GM18870 (cell line): ENCODE data around the gene IL1RAPL1.
A peak's percentile ranks its signal among the peaks of the same experiment; 100 is the strongest.
"Not testable (repeated sequence)": the region's sequence is repeated elsewhere in the genome, so short reads cannot be mapped to it uniquely, and the experiment has no call there.

Experiments
- ATAC-seq: cut with Tn5 transposase; IDR thresholded peaks from one replicate; pipeline ENCODE4 v1.9.1; 2021; ENCODE audit warnings: moderate library complexity; ENCODE audit not compliant: unreplicated experiment

IL1RAPL1 gene

DNA sequence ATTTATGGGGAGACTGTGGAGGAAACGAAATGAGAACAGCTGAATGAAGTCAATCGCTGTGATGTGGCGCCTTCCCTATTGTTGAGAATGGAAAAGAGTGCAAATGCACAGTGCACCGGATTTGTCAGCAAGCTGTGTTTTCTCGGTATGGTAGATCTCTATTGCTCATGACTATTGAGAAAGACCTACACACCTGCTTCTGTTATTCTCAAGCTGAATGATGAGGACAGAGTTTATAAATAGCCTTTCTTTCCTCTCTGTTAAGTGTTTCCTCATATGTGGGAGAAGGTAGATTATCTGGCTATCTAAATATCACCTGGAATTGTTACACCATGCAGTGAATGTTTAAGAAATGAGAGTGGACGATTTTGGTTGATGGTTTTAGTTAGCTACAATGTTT, 650.7 kb downstream of the IL1RAPL1 start:
- no peak for ATAC-seq

DNA sequence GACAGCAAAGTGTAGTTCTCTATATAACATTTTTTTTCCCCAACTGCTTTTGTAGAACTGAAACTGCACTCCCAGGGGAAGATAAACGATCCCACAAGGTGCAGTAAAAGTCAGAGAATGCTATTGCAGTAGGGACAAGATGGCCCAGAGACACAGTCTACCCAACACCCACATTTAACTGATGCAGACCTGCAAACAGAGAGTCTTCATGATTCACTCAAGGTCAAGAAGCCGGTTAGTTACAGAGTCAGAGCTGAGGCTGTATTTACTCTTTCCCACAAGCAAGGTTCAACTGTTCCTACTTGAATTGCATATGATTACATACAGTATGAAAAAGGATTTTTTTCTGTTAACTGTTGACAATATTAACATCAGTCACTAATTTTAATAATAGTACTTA, 654.6 kb downstream of the IL1RAPL1 start:
- ATAC-seq = no peak

DNA sequence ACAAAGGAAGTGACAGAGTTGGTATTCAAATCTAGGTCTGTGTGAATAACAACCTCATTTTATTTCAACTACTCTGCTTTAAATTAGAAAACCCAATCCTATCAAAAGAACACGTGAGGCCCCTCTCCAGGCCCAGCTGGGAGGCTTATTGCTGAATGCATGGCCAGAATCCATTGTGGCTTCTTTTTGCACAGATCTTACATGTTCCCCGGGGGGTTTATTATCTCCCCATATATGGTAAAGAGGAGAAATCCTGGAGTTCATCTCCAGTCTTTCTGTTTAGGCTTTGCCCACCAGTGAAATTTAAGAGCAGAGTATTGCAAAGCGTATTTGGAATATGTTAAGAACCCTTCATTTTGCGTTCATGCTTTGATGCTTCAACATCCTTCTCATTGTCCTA, 655.6 kb downstream of the IL1RAPL1 start:
- ATAC-seq = no peak

DNA sequence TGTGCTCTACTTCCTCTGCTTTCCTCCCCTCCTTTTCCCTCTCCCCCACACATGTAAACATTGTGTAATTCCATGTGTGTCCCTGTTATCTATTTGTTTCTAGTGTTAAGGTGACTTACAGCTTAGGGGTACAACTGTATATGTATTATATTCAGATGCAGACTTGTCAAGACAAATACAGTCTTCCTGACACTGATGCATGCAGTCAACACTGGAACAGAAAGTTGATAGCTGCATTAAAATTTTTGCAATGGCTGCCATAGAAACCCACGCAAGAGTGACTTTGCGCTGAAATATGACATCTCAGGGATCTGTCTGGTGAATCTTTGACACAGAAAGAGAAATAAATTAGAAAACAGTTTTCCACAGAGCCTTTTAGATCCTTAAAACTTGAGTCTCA, 656.7 kb downstream of the IL1RAPL1 start:
- no peak for ATAC-seq

DNA sequence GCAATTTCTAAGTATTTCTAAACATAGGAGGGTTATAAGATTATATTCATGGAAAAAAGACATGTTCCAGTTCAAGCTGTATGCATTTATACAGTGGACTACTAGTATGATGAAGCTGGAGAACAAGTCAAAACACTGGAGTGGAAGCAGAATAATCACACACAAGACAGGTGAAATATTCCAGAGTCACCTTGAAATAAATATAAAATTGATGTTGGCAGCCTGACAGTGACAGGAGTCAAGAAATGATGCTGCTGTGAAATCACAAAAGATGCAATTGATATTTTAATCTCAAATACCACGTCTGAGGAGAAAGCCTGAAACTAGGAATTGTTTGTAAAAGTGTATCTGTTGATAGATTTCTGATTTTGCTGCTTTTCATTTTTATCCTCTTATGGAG, 667.3 kb downstream of the IL1RAPL1 start:
- ATAC-seq = no peak

DNA sequence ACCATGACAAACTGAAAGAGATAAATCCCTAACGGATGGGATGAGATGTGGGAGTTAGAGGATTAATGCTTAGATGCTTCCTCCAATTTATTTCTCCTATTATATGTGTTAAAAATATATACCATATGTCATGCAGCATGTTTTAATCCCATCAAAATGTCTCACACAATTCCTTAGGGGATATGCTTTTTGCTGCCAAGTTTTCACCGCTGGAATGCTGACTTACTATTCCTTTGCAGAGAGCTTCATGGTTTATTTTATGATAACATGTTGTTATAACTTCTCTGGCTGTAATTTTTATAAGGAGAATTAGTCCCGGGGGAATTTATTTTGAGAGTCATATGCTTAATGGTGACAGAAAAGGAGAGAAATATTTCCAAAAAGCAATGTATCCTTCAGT, 670.3 kb downstream of the IL1RAPL1 start:
- no peak for ATAC-seq

DNA sequence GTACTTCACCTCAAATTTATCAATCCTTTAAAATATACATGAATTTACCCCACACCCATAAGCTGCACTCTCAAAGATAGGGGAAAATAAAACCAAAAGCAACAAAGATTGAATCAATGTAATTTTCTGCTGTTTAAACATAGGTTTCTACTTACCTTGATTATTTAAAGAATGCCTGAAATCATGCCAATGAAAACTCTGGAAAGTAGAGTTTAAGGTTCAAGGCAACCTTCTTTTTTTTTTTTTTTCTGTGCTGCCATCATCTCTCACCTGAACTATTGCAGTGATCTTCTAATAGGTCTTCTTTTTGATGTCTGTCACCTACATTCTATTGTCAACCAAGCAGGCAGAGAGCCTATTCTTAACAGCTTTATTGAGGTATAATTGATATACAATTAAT, 682.1 kb downstream of the IL1RAPL1 start:
- ATAC-seq = no peak

DNA sequence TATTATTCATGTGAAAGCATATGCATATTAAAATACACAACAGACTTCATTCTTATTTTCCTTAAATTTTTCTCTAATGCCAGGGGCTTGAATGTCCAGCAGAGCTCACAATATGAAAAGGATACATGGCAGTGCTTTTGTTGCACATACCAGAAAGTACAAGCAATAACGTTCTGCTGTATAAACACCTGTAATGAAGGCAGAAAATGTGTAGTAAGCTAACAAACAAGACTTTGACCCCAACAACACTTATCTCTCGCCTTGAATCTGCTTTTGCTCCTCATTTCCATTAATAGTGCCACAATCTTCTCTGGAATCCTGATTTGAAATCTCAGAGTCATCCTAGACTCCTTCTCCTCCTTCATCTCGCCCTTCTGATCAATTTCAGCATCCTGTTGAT, 687.3 kb downstream of the IL1RAPL1 start:
- no peak for ATAC-seq

DNA sequence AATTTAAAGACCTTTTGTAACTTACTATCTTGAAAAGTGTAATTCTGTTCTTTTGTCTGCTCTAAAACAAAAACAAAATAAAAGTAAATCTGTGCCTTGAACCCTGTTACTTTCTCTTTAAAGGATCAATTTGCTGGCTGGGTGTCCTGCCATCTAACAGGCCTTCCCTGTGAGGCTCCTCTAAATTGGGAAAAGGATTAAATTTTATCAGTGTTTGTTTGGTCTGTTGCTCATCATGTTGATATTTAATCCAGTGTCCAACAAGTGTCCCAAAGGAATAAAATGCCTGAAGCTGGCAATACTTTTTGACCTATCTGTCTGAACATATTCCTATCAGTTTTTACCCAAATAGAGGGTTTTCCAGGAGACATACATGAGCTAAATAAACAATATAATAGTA, 688.7 kb downstream of the IL1RAPL1 start:
- no peak for ATAC-seq

DNA sequence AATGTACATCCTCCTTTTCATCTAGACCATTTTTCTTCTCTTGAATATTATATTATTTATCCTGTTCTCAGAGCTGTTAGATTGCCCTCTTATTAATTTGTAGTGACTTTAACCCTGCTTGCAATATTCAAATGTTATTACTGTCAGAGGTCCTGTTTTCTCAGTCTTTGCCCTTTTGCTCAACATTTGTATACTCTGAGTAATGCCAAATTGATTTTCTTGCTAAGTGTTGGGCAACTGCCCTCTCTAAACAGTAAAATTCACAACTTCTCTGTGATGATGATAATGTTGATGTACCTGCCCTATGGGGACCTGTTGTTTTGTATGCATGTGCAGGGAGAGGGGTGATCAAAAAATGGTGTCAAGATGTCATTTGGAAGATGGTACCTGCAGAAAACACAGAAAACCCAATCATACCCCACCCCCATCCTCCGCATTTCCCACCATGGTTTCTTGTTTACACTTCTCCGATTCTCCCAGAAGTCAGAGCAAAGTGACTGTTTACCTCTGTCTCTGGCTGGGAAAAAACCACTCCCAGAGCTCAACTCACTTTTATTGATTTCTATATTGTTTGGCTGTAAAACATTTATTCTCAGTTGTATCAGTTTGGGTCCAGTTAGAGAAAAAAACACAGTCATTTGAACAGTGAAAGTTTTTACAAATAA, 694.0 kb downstream of the IL1RAPL1 start:
- ATAC-seq = no peak

DNA sequence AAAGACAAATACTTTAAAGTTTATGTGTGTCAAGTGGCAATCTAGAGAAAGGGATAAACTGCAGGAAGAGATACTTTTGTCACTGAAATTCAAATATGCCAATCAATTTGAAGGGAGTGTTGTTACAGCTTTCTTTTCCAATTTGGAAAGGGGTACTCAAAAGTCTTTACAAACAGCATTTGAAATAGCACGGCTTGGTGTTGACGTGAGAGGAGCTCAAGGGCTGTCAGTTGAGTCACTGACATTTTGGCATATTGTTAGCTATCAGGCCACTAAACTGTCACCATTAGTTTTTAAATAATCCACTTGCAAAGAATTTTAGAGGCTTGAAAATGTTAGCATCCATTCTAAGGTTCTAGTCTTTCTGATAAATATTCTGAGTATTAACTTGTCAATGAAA, 698.4 kb downstream of the IL1RAPL1 start:
- ATAC-seq = no peak

DNA sequence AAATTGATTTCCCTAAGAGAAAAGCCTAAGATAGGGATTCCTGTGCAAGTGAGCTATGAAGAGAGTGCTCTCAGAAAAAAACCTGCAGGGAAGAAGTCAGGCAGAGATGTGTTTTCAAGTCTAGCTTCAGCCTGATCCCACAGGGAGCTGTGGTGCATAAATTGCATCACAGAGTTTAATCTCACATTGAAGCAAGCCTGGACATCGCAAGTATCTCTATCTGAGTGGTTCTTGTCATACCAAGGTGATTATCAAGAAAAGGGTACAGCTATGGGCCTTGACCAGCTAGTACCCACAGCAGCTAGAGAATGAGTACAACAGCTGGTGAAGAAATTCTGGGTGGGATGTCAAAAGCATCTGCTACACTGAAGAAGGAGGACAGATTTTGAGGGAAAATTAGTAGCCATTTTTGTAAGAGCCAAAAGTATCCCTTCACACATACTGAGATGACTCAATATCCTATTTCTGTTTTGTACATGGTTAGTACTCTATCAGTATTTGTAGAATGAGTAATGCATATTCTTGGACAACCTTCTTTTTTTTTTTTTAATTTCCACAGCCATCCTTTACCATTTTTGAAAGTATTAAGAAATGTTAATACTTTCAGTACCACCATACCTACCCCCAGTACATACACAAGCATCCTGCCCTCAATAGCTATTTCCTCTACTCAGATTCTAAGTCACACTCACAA, 708.9 kb downstream of the IL1RAPL1 start:
- no peak for ATAC-seq

DNA sequence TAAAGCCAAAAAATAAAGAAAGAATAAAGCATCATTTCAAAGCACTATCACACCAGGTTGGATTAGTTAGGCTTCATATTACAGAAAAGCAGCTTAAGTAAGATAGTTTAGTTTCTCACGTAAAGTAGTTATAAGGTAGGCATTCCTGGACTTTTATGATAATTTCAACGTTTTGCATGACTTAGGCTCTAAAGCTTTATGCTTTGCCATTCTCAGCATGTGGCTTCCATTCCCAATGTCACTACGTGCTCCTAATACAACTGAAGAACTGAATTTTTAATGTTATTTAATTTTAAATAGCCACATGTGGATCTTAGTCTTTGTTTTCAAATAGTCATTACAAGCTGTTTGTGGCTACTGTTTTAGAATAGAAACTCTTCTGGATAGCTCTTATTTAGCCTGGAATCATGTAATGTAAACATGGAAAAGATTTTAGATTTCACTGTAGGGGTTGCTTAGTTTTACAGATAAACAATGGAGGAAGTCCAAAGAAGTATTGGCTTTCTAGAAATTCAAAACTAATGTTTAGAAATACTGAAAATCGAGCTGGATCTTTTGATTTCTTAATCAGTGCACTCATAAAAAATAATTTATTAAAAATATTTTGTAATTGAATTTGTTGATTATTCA, 710.0 kb downstream of the IL1RAPL1 start:
- ATAC-seq = no peak

DNA sequence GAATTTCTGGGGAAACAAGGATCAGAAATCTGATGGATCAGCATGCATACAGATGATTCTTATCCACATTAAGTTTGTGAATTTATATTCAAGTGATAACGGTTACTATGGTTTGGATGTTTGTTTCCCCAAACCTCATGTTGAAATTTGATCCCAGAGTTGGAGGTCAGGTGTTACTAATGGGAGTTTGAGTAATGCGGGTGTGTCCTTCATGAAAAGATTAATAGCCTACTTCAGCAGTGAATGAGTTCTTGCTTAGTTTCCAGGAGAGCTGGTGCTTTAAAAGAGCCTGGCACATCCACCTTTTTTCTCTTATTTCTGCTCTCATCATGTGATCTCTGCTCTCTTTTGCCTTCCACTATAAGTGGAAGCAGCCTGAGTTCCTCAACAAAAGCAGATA, 712.4 kb downstream of the IL1RAPL1 start:
- no peak for ATAC-seq

DNA sequence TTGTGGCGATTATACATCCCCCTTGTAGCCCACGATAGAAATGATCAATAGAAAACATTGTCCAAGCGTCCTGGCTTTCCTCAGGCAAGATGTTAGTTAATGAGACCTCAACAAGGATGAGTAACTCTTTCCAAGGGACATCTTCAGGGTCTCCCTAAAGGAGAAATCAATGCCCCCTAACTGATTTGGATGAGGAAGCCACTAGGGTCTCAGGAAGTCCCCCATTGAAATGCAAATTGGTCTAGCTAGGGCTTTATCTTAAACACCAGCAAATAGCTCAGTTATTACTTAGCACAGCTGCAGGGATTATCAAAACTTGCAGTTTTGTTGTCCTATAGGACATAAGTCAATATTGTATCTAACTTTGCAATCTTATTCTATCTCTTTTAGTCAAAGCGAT, 721.5 kb downstream of the IL1RAPL1 start:
- no peak for ATAC-seq

DNA sequence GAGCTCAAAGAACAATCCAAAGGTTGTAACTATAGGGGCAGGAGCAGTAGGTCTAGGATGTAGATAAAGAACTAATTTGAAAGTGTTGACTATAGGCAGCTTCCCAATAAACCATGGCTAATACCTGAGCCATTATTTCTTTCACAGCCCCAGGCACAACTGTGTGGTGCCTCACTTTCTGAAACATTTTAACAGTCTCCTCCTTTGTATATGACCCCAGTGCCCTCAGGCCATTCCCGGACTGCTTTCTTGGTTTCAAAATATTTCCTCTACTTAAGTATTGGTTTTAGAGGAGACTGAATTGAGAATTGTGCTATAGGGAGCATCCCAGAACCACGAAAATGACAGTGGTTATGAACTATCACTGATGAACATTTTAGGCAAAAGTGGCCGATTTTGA, 728.7 kb downstream of the IL1RAPL1 start:
- ATAC-seq = no peak

DNA sequence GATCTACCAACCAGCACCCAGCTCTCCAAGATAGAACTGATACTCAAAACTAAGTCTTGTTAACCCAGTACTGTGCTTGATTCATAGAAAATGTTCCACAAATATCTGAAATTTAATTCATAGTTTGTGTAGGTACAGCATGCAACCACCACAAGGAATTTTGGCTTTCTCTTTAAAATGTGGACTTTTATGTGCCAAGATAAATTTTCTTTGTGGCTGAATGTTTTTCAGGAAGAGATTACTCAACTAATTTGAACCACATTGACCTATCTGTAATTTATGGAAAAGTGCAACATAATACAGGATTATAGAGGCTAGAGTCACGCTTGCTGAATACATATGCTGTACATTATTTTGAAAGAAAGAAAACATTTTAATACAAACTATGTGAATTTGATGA, 730.8 kb downstream of the IL1RAPL1 start:
- no peak for ATAC-seq

DNA sequence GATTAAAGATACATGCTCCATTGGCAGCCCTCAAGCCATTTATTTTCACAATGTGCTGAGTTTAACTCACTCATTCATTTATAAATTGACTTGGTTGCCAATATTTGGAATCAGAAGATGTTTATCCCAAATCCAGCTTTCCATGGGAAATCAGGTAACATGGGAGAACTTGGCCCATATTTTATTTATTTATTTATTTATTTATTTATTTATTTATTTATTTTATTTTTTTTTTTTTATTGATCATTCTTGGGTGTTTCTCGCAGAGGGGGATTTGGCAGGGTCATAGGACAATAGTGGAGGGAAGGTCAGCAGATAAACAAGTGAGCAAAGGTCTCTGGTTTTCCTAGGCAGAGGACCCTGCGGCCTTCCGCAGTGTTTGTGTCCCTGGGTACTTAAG, 745.2 kb downstream of the IL1RAPL1 start:
- ATAC-seq = not testable (repeated sequence)

DNA sequence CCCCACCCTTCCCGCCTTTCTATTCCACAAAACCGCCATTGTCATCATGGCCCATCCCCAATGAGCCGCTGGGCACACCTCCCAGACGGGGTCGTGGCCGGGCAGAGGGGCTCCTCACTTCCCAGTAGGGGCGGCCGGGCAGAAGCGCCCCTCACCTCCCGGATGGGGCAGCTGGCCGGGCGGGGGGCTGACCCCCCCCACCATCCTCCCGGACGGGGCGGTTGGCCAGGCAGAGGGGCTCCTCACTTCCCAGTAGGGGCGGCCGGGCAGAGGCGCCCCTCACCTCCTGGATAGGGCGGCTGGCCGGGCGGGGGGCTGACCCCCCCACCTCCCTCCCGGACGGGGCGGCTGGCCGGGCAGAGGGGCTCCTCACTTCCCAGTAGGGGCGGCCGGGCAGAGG, 745.8 kb downstream of the IL1RAPL1 start:
- ATAC-seq = not testable (repeated sequence)

DNA sequence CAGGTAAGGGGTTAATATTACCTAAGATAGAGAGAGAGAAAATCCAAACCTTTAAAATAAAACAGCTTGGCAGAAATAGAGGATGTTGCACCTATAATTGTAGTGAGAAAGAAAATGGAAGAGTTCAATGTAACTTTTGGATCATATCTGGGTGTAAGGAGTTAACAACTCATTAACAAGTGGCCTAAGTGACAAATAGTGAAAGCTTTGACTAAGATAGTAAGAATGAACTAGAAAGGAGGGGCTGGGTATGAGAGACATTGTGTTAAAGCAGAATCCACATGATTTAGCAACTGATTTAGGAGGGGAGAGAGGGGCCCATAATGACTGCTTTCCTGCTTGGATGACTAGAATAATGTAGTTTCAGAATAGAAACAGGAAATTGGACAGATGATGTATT, 761.0 kb downstream of the IL1RAPL1 start:
- ATAC-seq = peak; percentile 98

DNA sequence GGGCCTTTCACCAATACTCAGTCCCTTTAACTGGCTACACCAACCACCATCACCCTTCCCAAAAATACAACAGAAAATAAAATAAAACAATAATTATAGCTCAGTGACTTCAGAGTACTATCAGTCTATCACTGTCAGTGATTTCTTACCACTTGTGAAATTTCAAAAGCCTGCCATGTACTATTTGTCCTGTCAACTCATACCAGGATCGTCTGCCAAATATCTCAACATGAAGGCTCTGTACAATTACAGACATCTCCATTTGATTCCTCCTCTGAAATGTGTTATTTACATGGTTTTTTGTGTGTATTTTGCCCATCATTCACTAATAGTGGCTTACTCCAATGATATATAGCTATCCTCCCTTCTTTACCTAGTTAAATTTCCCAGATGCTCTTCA, 772.0 kb downstream of the IL1RAPL1 start:
- ATAC-seq = no peak

DNA sequence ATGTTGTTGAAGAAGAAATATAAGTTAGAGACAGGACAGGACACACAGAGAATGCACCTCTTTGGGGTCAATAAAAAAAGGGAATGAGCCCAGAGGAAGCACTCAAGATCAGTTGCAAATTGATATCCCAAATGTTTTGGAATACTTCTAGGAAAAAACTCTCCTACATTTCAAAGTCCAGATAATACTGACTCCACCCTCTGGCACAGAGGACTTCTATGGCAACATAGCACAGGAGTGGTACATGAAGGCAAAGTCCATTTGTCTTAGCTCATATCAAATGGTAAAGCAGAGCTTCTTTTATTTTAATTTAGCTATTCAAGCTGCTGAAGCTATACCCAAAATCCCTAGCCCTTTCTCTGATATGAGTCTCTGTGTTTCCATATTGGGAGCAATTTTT, 787.5 kb downstream of the IL1RAPL1 start:
- not testable (repeated sequence) for ATAC-seq
